ENCODE results near the gene IL10.
"Not testable (repeated sequence)": the region's sequence is repeated elsewhere in the genome, so short reads cannot be mapped to it uniquely, and the experiment has no call there.

IL10 gene

GRCh38 chr1:206768472-206769303 is 3.6 kb downstream of the IL10 start:
- no peak for TF ChIP-seq CTCF (IDR thresholded peaks at IDR 0.05; ENCODE audit: low read depth, low read length)
- no peak overlapping the region for H3K4me3 ChIP-seq (replicated peaks in 1 of 2; ENCODE audit: low read depth in 2 of 2, low read length in 2 of 2)
- no peak for DNase-seq (ENCODE audit: low read depth in 2 of 2)

- DNase-seq (ENCODE audit: low read depth in 2 of 2) = peak; percentile 60 to 82
Observed at GRCh38 chr1:206766251-206766856, 5.9 kb downstream of the IL10 start.

GRCh38 chr1:206765771-206766170 is 6.5 kb downstream of the IL10 start:
- not testable (repeated sequence) for DNase-seq (ENCODE audit: low read depth in 2 of 2); H3K4me3 ChIP-seq (replicated peaks in 1 of 2; ENCODE audit: low read depth in 2 of 2, low read length in 2 of 2)

More at GRCh38 chr1:206766251-206766856, 5.9 kb downstream of the IL10 start:
- TF ChIP-seq CTCF (IDR thresholded peaks at IDR 0.05; ENCODE audit: low read depth, low read length) = no peak
- H3K4me3 ChIP-seq (replicated peaks in 1 of 2; ENCODE audit: low read depth in 2 of 2, low read length in 2 of 2) = no peak overlapping the region

- not testable (repeated sequence) for H3K4me3 ChIP-seq (replicated peaks in 1 of 2; ENCODE audit: low read depth in 2 of 2, low read length in 2 of 2); DNase-seq (ENCODE audit: low read depth in 2 of 2)
Observed at GRCh38 chr1:206762741-206763364, 9.4 kb downstream of the IL10 start.

GRCh38 chr1:206761159-206761768 is 11.0 kb downstream of the IL10 start:
- peak in 1 of 2 donors; percentile 34 for DNase-seq (ENCODE audit: low read depth in 2 of 2)
- peak; percentile 18 for TF ChIP-seq CTCF (IDR thresholded peaks at IDR 0.05; ENCODE audit: low read depth, low read length)
- H3K4me3 ChIP-seq (replicated peaks in 1 of 2; ENCODE audit: low read depth in 2 of 2, low read length in 2 of 2) = no peak overlapping the region

GRCh38 chr1:206760590-206760989 is 11.7 kb downstream of the IL10 start:
- no peak overlapping the region for H3K4me3 ChIP-seq (replicated peaks in 1 of 2; ENCODE audit: low read depth in 2 of 2, low read length in 2 of 2)
- no peak for TF ChIP-seq CTCF (IDR thresholded peaks at IDR 0.05; ENCODE audit: low read depth, low read length)
- DNase-seq (ENCODE audit: low read depth in 2 of 2) = no peak

GRCh38 chr1:206757524-206758266 is 14.6 kb downstream of the IL10 start:
- TF ChIP-seq CTCF (IDR thresholded peaks at IDR 0.05; ENCODE audit: low read depth, low read length) = no peak
- H3K4me3 ChIP-seq (replicated peaks in 1 of 2; ENCODE audit: low read depth in 2 of 2, low read length in 2 of 2) = no peak overlapping the region
- no peak for DNase-seq (ENCODE audit: low read depth in 2 of 2)
